IMR-90 (cell line): ENCODE measurements around the gene IL20. TPM values are rescaled to one million over a fixed set of nuclear protein-coding genes. Genes with fewer than 3 reads are reported as not detected.

Experiments
- ATAC-seq: fragments of 200-7000 bp; cut with Tn5 transposase; 2 replicates; pipeline ENCODE4 v1.9.1; 2020; ENCODE audit warnings: low read depth, mild to moderate bottlenecking, moderate library complexity
- BruUV-seq: library from RNA; stranded (reverse); fragments of 400-500 nt; replicated peaks from 2 replicates; lab custom pipeline; 2021; lab: Mats Ljungman, UMichigan
- CTCF ChIA-PET: fragments of 300-600 bp; formaldehyde crosslinking; extraction: SDS; loops from one replicate; lab custom pipeline; 2021; ENCODE audit warnings: antibody characterized with exemption; lab: Yijun Ruan, JAX
- POLR2A ChIA-PET: fragments of 300-600 bp; sonication (Branson Sonifier 250); formaldehyde crosslinking; loops from one replicate; lab custom pipeline; 2022; ENCODE audit warnings: antibody characterized with exemption; ENCODE audit not compliant: unreplicated experiment; lab: Charles Lee
- DNase-seq: peaks from one replicate; pipeline ENCODE4 v3.0.0; 2013
- H2AFZ ChIP-seq: replicated peaks from 2 replicates; pipeline ENCODE3; 2013; ENCODE audit warnings: low read length, mild to moderate bottlenecking; ENCODE audit not compliant: poor library complexity
- H2AK5ac ChIP-seq: 2 replicates; pipeline ENCODE4 v1.6.1; 2013; ENCODE audit warnings: low read depth, low read length, inconsistent platforms
- H2AK9ac ChIP-seq: replicated peaks from 2 replicates; pipeline ENCODE3; 2013; ENCODE audit warnings: mild to moderate bottlenecking, low read depth, low read length, moderate library complexity; ENCODE audit not compliant: poor library complexity
- H2BK120ac ChIP-seq: 2 replicates; pipeline ENCODE4 v1.6.1; 2013; ENCODE audit warnings: low read depth, low read length, inconsistent platforms
- H2BK15ac ChIP-seq: 3 replicates; pipeline ENCODE4 v1.6.1; 2013; ENCODE audit warnings: low read depth, low read length, inconsistent platforms
- H2BK20ac ChIP-seq: 2 replicates; pipeline ENCODE4 v1.6.1; 2013; ENCODE audit warnings: low read depth, mild to moderate bottlenecking, inconsistent platforms, low read length, moderate library complexity
- H2BK5ac ChIP-seq: 2 replicates; pipeline ENCODE4 v1.6.1; 2013; ENCODE audit warnings: mild to moderate bottlenecking, low read depth, low read length, inconsistent platforms; ENCODE audit not compliant: poor library complexity, severe bottlenecking
- H3K14ac ChIP-seq: replicated peaks from 2 replicates; pipeline ENCODE4 v1.6.1; 2013; ENCODE audit warnings: low read depth, low read length, inconsistent platforms
- H3K18ac ChIP-seq: 2 replicates; pipeline ENCODE4 v1.6.1; 2013; ENCODE audit warnings: low read depth, low read length, control low read depth
- H3K23ac ChIP-seq: 2 replicates; pipeline ENCODE4 v1.6.1; 2013; ENCODE audit warnings: low read depth, low read length, inconsistent platforms
- H3K27ac ChIP-seq: 2 replicates; pipeline ENCODE4 v1.5.1; 2013; ENCODE audit warnings: mild to moderate bottlenecking, control low read depth, low read length; ENCODE audit not compliant: insufficient read depth
- H3K27me3 ChIP-seq: 2 replicates; pipeline ENCODE4 v1.6.1; 2013; ENCODE audit warnings: low read length; ENCODE audit not compliant: control insufficient read depth, insufficient read depth
- H3K36me3 ChIP-seq: 2 replicates; pipeline ENCODE4 v1.6.1; 2013; ENCODE audit warnings: low read length, mixed read lengths; ENCODE audit not compliant: control insufficient read depth, insufficient read depth
- H3K4ac ChIP-seq: 2 replicates; pipeline ENCODE4 v1.6.1; 2013; ENCODE audit warnings: low read depth, low read length, inconsistent platforms
- H3K4me1 ChIP-seq: 2 replicates; pipeline ENCODE4 v1.6.1; 2013; ENCODE audit warnings: low read length, mixed read lengths; ENCODE audit not compliant: control insufficient read depth, insufficient read depth
- H3K4me2 ChIP-seq: 2 replicates; pipeline ENCODE4 v1.6.1; 2013; ENCODE audit warnings: low read depth, mild to moderate bottlenecking, control low read depth, low read length, moderate library complexity
- H3K4me3 ChIP-seq: 2 replicates; pipeline ENCODE4 v1.5.1; 2013; ENCODE audit warnings: low read depth, mild to moderate bottlenecking, control low read depth, low read length, moderate library complexity; ENCODE audit not compliant: insufficient read depth
- H3K56ac ChIP-seq: 2 replicates; pipeline ENCODE4 v1.6.1; 2013; ENCODE audit warnings: low read length, inconsistent platforms; ENCODE audit not compliant: insufficient read depth; ENCODE audit errors: extremely low read depth
- H3K79me1 ChIP-seq, 2 experiments: 2 replicates each; pipeline ENCODE4 v1.6.1; 2013; ENCODE audit warnings: low read length in 2 of 2, inconsistent platforms in 1 of 2, low read depth in 1 of 2
- H3K9ac ChIP-seq: 2 replicates; pipeline ENCODE4 v1.6.1; 2013; ENCODE audit warnings: low read depth, low read length, control low read depth
- H3K9me1 ChIP-seq: 2 replicates; pipeline ENCODE4 v1.6.1; 2013; ENCODE audit warnings: low read length, inconsistent platforms; ENCODE audit not compliant: insufficient read depth
- H3K9me3 ChIP-seq: 2 replicates; pipeline ENCODE4 v1.6.1; 2013; ENCODE audit warnings: low read length; ENCODE audit not compliant: control insufficient read depth, insufficient read depth
- H4K20me1 ChIP-seq: 2 replicates; pipeline ENCODE4 v1.6.1; 2013; ENCODE audit warnings: low read length, inconsistent platforms; ENCODE audit not compliant: insufficient read depth
- H4K5ac ChIP-seq: 2 replicates; pipeline ENCODE4 v1.6.1; 2013; ENCODE audit warnings: mild to moderate bottlenecking, low read depth, low read length, control low read depth
- H4K8ac ChIP-seq, 2 experiments: 2 replicates each; pipeline ENCODE4 v1.6.1; 2013; ENCODE audit warnings: low read depth in 2 of 2, low read length in 2 of 2, control low read depth in 1 of 2, inconsistent platforms in 1 of 2
- H4K91ac ChIP-seq: 2 replicates; pipeline ENCODE4 v1.6.1; 2013; ENCODE audit warnings: low read depth, low read length, inconsistent platforms; ENCODE audit not compliant: insufficient read depth
- BHLHE40 ChIP-seq: fragments of 150-350 bp; IDR thresholded peaks from 2 replicates; pipeline ENCODE4 v1.6.1; 2016; ENCODE audit warnings: mild to moderate bottlenecking, low read depth, low read length
- CEBPB ChIP-seq: IDR thresholded peaks from 2 replicates; pipeline ENCODE4 v1.6.1; 2012; ENCODE audit warnings: low read depth, low read length, improper control_type of control experiment
- CHD1 ChIP-seq: IDR thresholded peaks from 2 replicates; pipeline ENCODE4 v1.6.1; 2012; ENCODE audit warnings: low read depth, low read length, improper control_type of control experiment
- FOS ChIP-seq: fragments of 150-350 bp; IDR thresholded peaks from 2 replicates; pipeline ENCODE4 v1.6.1; 2016; ENCODE audit warnings: low read depth, low read length
- MAFK ChIP-seq: IDR thresholded peaks from 2 replicates; pipeline ENCODE4 v1.6.1; 2012; ENCODE audit warnings: low read depth, low read length, improper control_type of control experiment
- MAZ ChIP-seq: IDR thresholded peaks from 2 replicates; pipeline ENCODE4 v1.6.1; 2012; ENCODE audit warnings: low read depth, mild to moderate bottlenecking, low read length, improper control_type of control experiment, moderate library complexity, borderline replicate concordance
- MXI1 ChIP-seq: IDR thresholded peaks from 2 replicates; pipeline ENCODE4 v1.6.1; 2012; ENCODE audit warnings: low read depth, mild to moderate bottlenecking, low read length, moderate library complexity, borderline replicate concordance
- NFE2L2 ChIP-seq: fragments of 150-350 bp; IDR thresholded peaks from 2 replicates; pipeline ENCODE4 v1.6.1; 2016; ENCODE audit warnings: low read depth, mild to moderate bottlenecking, low read length
- RAD21 ChIP-seq: IDR thresholded peaks from 2 replicates; pipeline ENCODE4 v1.6.1; 2012; ENCODE audit warnings: low read length, improper control_type of control experiment
- RFX5 ChIP-seq: IDR thresholded peaks from 2 replicates; pipeline ENCODE4 v1.8.0; 2012; ENCODE audit warnings: low read depth, mild to moderate bottlenecking, low read length, moderate library complexity
- SMC3 ChIP-seq: fragments of 150-350 bp; IDR thresholded peaks from 2 replicates; pipeline ENCODE4 v1.6.1; 2016; ENCODE audit warnings: low read depth, mild to moderate bottlenecking, antibody characterized with exemption, low read length, moderate library complexity
- WGBS, 2 experiments: methylation state at CpG; one replicate each; pipeline versions ENCODE4 v1.1.5 to v1.1.7; 2013; ENCODE audit warnings: missing lambda C conversion rate in 2 of 2; ENCODE audit not compliant: insufficient read length in 1 of 2; ENCODE audit errors: extremely low coverage in 2 of 2; 5-methylcytosine and 5-hydroxymethylcytosine counted together
- dilution Hi-C: fragments of 300-500 bp; cut with HindIII; formaldehyde crosslinking; loops from one replicate; pipeline ENCODE4 v1.14.3; 2018; ENCODE audit warnings: low sequenced_read_pairs; ENCODE audit not compliant: unreplicated experiment
- in situ Hi-C: fragments of 300-500 bp; cut with MboI; formaldehyde crosslinking; loops from 3 replicates; pipeline ENCODE4 v1.14.3; 2019; ENCODE audit warnings: low sequenced_read_pairs, inconsistent platforms, mixed read lengths
- intact Hi-C: fragments of 100-400 bp; cut with micrococcal nuclease; formaldehyde crosslinking; loops from 2 replicates; pipeline ENCODE4 v1.10.0; 2022
- polyA plus RNA-seq, 3 experiments: library from polyadenylated mRNA; depleted of rRNA; stranded (reverse); fragments of >200 nt; gene quantifications; 2 replicates each; pipeline ENCODE4 v1.2.3, GENCODE V29; 2012; ENCODE audit warnings: low replicate concordance in 1 of 3
- total RNA-seq: library from RNA; depleted of rRNA; stranded (reverse); fragments of >200 nt; gene quantifications from 2 replicates; pipeline ENCODE4 v1.2.3, GENCODE V29; 2012
- TF ChIP-seq, protein P1 (sequence below): conservative IDR thresholded peaks from 2 replicates; pipeline ENCODE4 v1.5.1; 2012; ENCODE audit warnings: mild to moderate bottlenecking, low read depth, low read length, improper control_type of control experiment
- TF ChIP-seq, protein P2 (sequence below): fragments of 150-350 bp; IDR thresholded peaks from 2 replicates; pipeline ENCODE4 v1.6.1; 2017; ENCODE audit warnings: mild to moderate bottlenecking, antibody characterized with exemption, low read length, low read depth
- TF ChIP-seq, protein P3 (sequence below): fragments of 150-350 bp; IDR thresholded peaks from 2 replicates; pipeline ENCODE4 v1.6.1; 2016; ENCODE audit warnings: low read depth, mild to moderate bottlenecking, low read length, moderate library complexity, borderline replicate concordance

IL20 gene
- total and polyA plus RNA-seq, 2 of the 4 experiments (the other 2 are of a cell fraction): not detected

DNA sequence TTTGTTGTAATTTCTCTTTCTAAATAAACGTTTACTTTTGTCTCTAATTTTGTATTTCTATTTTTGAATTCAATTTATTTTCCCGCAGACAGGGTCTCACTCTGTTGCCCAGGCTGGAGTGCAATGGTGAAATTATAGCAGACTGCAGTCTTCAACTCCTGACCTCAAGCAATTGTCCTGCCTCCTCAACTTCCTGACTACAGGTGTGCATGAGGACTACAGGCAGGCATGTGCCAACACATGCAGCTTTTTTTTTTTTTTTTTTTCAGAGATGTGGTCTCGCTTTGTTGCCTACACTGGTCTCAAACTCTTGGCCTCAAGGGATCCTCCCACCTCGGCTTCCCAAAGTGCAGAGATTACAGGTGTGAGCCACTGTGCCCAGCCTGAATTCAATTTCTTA, 36.7 kb upstream of the IL20 start:
- ChIA-PET CTCF (no interaction called here), POLR2A (no interaction called here)
- Histone ChIP-seq H4K20me1 (no peaks in the 10 kb centered on the region), H3K4ac (no peak overlapping the region), H3K4me3 (no peak overlapping the region), H2AK9ac (no peak overlapping the region), H2BK20ac (no peak overlapping the region), H4K5ac (no peak overlapping the region), H3K27me3 (peaks cover 3% of the 10 kb centered on the region; the same call in 1 of the 2 replicates), H2BK5ac (no peak overlapping the region), H3K27ac (no peak overlapping the region), H3K4me1 (peaks cover 4% of the 10 kb centered on the region), H2AK5ac (no peak overlapping the region), H4K8ac (no peak overlapping the region), H3K23ac (no peak overlapping the region), H3K14ac (no peak overlapping the region), H3K36me3 (no peaks in the 10 kb centered on the region), H3K9me1 (peaks cover 3% of the 10 kb centered on the region), H3K18ac (no peak overlapping the region), H3K79me1 (no peaks in the 10 kb centered on the region), H3K4me2 (no peak overlapping the region), H3K9me3 (no peaks in the 10 kb centered on the region), H2BK120ac (no peak overlapping the region), H4K91ac (no peak overlapping the region), H2BK15ac (no peak overlapping the region), H3K56ac (no peak overlapping the region), H3K9ac (no peak overlapping the region), H2AFZ (no peak overlapping the region)
- dilution Hi-C loops (no loop called here), intact Hi-C loops (no loop called here), in situ Hi-C loops (no loop called here)
- TF ChIP-seq BHLHE40 (no peak), RFX5 (no peak), RAD21 (no peak), MAZ (no peak), NFE2L2 (no peak), SMC3 (no peak), CHD1 (no peak), MAFK (no peak), MXI1 (no peak), CEBPB (no peak), FOS (no peak)
- TF ChIP-seq, protein P1, sequence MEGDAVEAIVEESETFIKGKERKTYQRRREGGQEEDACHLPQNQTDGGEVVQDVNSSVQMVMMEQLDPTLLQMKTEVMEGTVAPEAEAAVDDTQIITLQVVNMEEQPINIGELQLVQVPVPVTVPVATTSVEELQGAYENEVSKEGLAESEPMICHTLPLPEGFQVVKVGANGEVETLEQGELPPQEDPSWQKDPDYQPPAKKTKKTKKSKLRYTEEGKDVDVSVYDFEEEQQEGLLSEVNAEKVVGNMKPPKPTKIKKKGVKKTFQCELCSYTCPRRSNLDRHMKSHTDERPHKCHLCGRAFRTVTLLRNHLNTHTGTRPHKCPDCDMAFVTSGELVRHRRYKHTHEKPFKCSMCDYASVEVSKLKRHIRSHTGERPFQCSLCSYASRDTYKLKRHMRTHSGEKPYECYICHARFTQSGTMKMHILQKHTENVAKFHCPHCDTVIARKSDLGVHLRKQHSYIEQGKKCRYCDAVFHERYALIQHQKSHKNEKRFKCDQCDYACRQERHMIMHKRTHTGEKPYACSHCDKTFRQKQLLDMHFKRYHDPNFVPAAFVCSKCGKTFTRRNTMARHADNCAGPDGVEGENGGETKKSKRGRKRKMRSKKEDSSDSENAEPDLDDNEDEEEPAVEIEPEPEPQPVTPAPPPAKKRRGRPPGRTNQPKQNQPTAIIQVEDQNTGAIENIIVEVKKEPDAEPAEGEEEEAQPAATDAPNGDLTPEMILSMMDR: no peak
- TF ChIP-seq, protein P2, sequence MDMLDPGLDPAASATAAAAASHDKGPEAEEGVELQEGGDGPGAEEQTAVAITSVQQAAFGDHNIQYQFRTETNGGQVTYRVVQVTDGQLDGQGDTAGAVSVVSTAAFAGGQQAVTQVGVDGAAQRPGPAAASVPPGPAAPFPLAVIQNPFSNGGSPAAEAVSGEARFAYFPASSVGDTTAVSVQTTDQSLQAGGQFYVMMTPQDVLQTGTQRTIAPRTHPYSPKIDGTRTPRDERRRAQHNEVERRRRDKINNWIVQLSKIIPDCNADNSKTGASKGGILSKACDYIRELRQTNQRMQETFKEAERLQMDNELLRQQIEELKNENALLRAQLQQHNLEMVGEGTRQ: no peak
- TF ChIP-seq, protein P3, sequence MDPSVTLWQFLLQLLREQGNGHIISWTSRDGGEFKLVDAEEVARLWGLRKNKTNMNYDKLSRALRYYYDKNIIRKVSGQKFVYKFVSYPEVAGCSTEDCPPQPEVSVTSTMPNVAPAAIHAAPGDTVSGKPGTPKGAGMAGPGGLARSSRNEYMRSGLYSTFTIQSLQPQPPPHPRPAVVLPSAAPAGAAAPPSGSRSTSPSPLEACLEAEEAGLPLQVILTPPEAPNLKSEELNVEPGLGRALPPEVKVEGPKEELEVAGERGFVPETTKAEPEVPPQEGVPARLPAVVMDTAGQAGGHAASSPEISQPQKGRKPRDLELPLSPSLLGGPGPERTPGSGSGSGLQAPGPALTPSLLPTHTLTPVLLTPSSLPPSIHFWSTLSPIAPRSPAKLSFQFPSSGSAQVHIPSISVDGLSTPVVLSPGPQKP: no peak
- WGBS, 2 experiments: no CpG with 5 or more reads among the region's 4 CpGs
- DNase-seq (no peak), ATAC-seq (no peak)
- no TSS peak for BruUV-seq
